Sigmoid colon (tissue), 7 donors: ENCODE data around the gene B3GALT6. TPM values are rescaled to one million over a fixed set of nuclear protein-coding genes. Genes with fewer than 3 reads are reported as not detected.

ENCODE experiments used
- DNase-seq: peaks from one replicate; pipeline ENCODE4 v3.0.0-alpha.2; 2019
- H3K27ac ChIP-seq, 4 donors: fragments of 200-600 bp; sonication (generic); one replicate each; pipeline ENCODE4 v1.5.1; 2016 to 2019; ENCODE audit warnings: mild to moderate bottlenecking in 1 of 4
- H3K27me3 ChIP-seq, 3 donors: fragments of 200-600 bp; sonication (generic); one replicate each; pipeline ENCODE4 v1.5.1; 2019; ENCODE audit warnings: mild to moderate bottlenecking in 1 of 3
- H3K36me3 ChIP-seq, 4 donors: fragments of 200-600 bp; sonication (generic); one replicate each; pipeline ENCODE4 v1.5.1; 2016 to 2019
- H3K4me1 ChIP-seq, 4 donors: fragments of 200-600 bp; sonication (generic); one replicate each; pipeline ENCODE4 v1.5.1; 2017 to 2019
- H3K4me3 ChIP-seq, 4 donors: fragments of 200-600 bp; sonication (generic); one replicate each; pipeline ENCODE4 v1.5.1; 2017 to 2019; ENCODE audit warnings: mild to moderate bottlenecking in 2 of 4, moderate library complexity in 1 of 4
- H3K9me3 ChIP-seq, 4 donors: fragments of 200-600 bp in 3 of 4; sonication (generic) in 3 of 4; one replicate each; pipeline versions ENCODE4 v1.5.1 to v1.6.1; 2013 to 2019
- EP300 ChIP-seq, 4 donors: sonication (generic); formaldehyde crosslinking; IDR thresholded peaks; one replicate each; pipeline ENCODE4 v1.6.1; 2017; ENCODE audit warnings: antibody characterized with exemption in 4 of 4
- POLR2A ChIP-seq, 2 donors: fragments of 450-650 bp; IDR thresholded peaks; one replicate each; pipeline ENCODE4 v1.6.1; 2016; ENCODE audit warnings: antibody characterized with exemption in 2 of 2, mild to moderate bottlenecking in 2 of 2, moderate library complexity in 2 of 2
- POLR2AphosphoS5 ChIP-seq, 4 donors: sonication (generic); formaldehyde crosslinking; IDR thresholded peaks; one replicate each; pipeline ENCODE4 v1.6.1; 2017; ENCODE audit warnings: antibody characterized with exemption in 4 of 4
- WGBS, 2 donors: extraction: QIAGEN DNeasy Blood & Tissue Kit; methylation state at CpG; one replicate each; pipeline ENCODE4 v1.1.7; 2013; 5-methylcytosine and 5-hydroxymethylcytosine counted together
- intact Hi-C: fragments of 100-400 bp; cut with DNase I; formaldehyde crosslinking; loops from one replicate; pipeline ENCODE4 v1.15.1; 2023
- polyA plus RNA-seq, 3 donors: library from polyadenylated mRNA; stranded (reverse); fragments of 200-250 nt; gene quantifications; one replicate each; pipeline ENCODE4 v1.2.3, GENCODE V29; 2013
- total RNA-seq, 4 donors: library from RNA; depleted of rRNA; stranded (reverse); fragments of >200 nt; gene quantifications; one replicate each; pipeline ENCODE4 v1.1.0, GENCODE V29; 2016
- TF ChIP-seq, protein P1 (sequence below), 4 experiments: fragments of 450-650 bp in 3 of 4; fragments of 200-600 bp in 1 of 4; IDR thresholded peaks; one replicate each; pipeline ENCODE4 v1.5.1; 2016 to 2019; ENCODE audit warnings: antibody characterized with exemption in 4 of 4, mild to moderate bottlenecking in 3 of 4, moderate library complexity in 2 of 4
- donor health status: healthy with polysubstance abuse.
- donor health status: Bipolar disorder and iron deficiency.
- donor health status: healthy.

Gene B3GALT6
- total RNA-seq, result 10 to 100 TPM in 2 of 4 donors, 1 to 10 TPM in 2; 8.6 to 12.5 (median 10.3) TPM
- polyA plus RNA-seq, result 1 to 10 TPM; 1.8 to 9.6 (median 2.5) TPM

DNA sequence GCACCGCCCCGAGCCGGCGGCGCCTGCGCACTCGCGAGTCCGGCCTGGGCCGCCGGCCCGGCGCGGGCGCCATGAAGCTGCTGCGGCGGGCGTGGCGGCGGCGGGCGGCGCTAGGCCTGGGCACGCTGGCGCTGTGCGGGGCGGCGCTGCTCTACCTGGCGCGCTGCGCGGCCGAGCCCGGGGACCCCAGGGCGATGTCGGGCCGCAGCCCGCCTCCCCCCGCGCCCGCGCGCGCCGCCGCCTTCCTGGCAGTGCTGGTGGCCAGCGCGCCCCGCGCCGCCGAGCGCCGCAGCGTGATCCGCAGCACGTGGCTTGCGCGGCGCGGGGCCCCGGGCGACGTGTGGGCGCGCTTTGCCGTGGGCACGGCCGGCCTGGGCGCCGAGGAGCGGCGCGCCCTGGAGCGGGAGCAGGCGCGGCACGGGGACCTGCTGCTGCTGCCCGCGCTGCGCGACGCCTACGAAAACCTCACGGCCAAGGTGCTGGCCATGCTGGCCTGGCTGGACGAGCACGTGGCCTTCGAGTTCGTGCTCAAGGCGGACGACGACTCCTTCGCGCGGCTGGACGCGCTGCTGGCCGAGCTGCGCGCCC, at the start of gene B3GALT6:
B3GALT6 (plus strand) TSS at position 30 of the 588 bp plus-strand sequence; CDS start at position 72, 42 bp downstream.
- H3K27me3 ChIP-seq, result peaks cover 0 to under 1% (median 0%) of the 10 kb centered on the region in 3 donors
- H3K4me1 ChIP-seq, result peaks cover 0 to 55% (median 33%) of the 10 kb centered on the region in 4 donors
- peak within 1 kb of the TSS; percentile 69 to 100 (median 96) for H3K4me3 ChIP-seq
- H3K36me3 ChIP-seq, result peaks cover 13 to 18% (median 15%) of the 10 kb centered on the region in 4 donors
- no peaks in the 10 kb centered on the region for H3K9me3 ChIP-seq
- DNase-seq, result no peak
- intact Hi-C loops, result loop anchor here (1.0 kb wide), 1 partner anchor 42 kb away; no protein-coding TSS in a partner anchor
- H3K27ac ChIP-seq, result peak within 1 kb of the TSS; percentile 92 to 97 (median 96)
- TF ChIP-seq POLR2A (IDR thresholded peaks at IDR 0.05) (no peak), EP300 (IDR thresholded peaks at IDR 0.05) (no peak), POLR2AphosphoS5 (IDR thresholded peaks at IDR 0.05) (no peak)
- TF ChIP-seq, protein P1, sequence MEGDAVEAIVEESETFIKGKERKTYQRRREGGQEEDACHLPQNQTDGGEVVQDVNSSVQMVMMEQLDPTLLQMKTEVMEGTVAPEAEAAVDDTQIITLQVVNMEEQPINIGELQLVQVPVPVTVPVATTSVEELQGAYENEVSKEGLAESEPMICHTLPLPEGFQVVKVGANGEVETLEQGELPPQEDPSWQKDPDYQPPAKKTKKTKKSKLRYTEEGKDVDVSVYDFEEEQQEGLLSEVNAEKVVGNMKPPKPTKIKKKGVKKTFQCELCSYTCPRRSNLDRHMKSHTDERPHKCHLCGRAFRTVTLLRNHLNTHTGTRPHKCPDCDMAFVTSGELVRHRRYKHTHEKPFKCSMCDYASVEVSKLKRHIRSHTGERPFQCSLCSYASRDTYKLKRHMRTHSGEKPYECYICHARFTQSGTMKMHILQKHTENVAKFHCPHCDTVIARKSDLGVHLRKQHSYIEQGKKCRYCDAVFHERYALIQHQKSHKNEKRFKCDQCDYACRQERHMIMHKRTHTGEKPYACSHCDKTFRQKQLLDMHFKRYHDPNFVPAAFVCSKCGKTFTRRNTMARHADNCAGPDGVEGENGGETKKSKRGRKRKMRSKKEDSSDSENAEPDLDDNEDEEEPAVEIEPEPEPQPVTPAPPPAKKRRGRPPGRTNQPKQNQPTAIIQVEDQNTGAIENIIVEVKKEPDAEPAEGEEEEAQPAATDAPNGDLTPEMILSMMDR (IDR thresholded peaks at IDR 0.05), result no peak
- WGBS, 2 donors, result 8 to 16% methylated on average over 100 of the region's 100 CpGs

- Histone ChIP-seq H3K9me3 (no peaks in the 10 kb centered on the region), H3K36me3 (no peaks in the 10 kb centered on the region), H3K4me1 (no peaks in the 10 kb centered on the region), H3K27me3 (peaks cover 0 to 30% (median 30%) of the 10 kb centered on the region in 3 donors), H3K4me3 (no peak overlapping the region), H3K27ac (no peak overlapping the region)
- WGBS, 2 donors, result 55 to 77% methylated on average over 39 of the region's 39 CpGs
- intact Hi-C loops, result no loop called here
- TF ChIP-seq POLR2A (IDR thresholded peaks at IDR 0.05), result no peak
- no peak for TF ChIP-seq POLR2AphosphoS5 (IDR thresholded peaks at IDR 0.05)
- TF ChIP-seq, protein P1 (IDR thresholded peaks at IDR 0.05), result no peak
- TF ChIP-seq EP300 (IDR thresholded peaks at IDR 0.05), result no peak
- no peak for DNase-seq
Observed at GRCh38 chr1:1182491-1183220, 49.4 kb upstream of the B3GALT6 start.

GRCh38 chr1:1183221-1183747, 48.8 kb upstream of the B3GALT6 start:
- no peak overlapping the region for H3K27ac ChIP-seq
- no peaks in the 10 kb centered on the region for H3K4me1 ChIP-seq
- H3K4me3 ChIP-seq, result no peak overlapping the region
- no peak for TF ChIP-seq POLR2AphosphoS5 (IDR thresholded peaks at IDR 0.05)
- TF ChIP-seq EP300 (IDR thresholded peaks at IDR 0.05), result no peak
- no peak for TF ChIP-seq POLR2A (IDR thresholded peaks at IDR 0.05)
- TF ChIP-seq, protein P1 (IDR thresholded peaks at IDR 0.05), result no peak
- intact Hi-C loops, result no loop called here
- DNase-seq, result no peak
- 76 to 81% methylated on average over 21 of the region's 21 CpGs for WGBS, 2 donors
- no peaks in the 10 kb centered on the region for H3K36me3 ChIP-seq
- no peaks in the 10 kb centered on the region for H3K9me3 ChIP-seq
- peaks cover 0 to 25% (median 24%) of the 10 kb centered on the region in 3 donors for H3K27me3 ChIP-seq

- no peak for DNase-seq
- Histone ChIP-seq H3K9me3 (no peaks in the 10 kb centered on the region), H3K27ac (no peak overlapping the region), H3K36me3 (no peaks in the 10 kb centered on the region), H3K4me1 (no peaks in the 10 kb centered on the region), H3K27me3 (peaks cover 0 to 18% (median 16%) of the 10 kb centered on the region in 3 donors), H3K4me3 (no peak overlapping the region)
- intact Hi-C loops, result no loop called here
- 74 to 85% methylated on average over 33 of the region's 33 CpGs for WGBS, 2 donors
- TF ChIP-seq POLR2AphosphoS5 (IDR thresholded peaks at IDR 0.05) (no peak), EP300 (IDR thresholded peaks at IDR 0.05) (no peak), POLR2A (IDR thresholded peaks at IDR 0.05) (no peak)
- TF ChIP-seq, protein P1 (IDR thresholded peaks at IDR 0.05), result no peak
Observed at GRCh38 chr1:1183833-1184775, 47.9 kb upstream of the B3GALT6 start.
